HG02798 (cell line): Measurements from ENCODE around the gene SPTBN1.
"Not testable (repeated sequence)": the region's sequence is repeated elsewhere in the genome, so short reads cannot be mapped to it uniquely, and the experiment has no call there.

Source experiments
- ATAC-seq: cut with Tn5 transposase; IDR thresholded peaks from one replicate; pipeline ENCODE4 v1.9.1; 2021; ENCODE audit warnings: mild to moderate bottlenecking; ENCODE audit not compliant: unreplicated experiment, poor library complexity

The SPTBN1 gene

GRCh38 chr2:54466870-54467269 lies 10.7 kb downstream of the SPTBN1 start:
- ATAC-seq: no peak

DNA sequence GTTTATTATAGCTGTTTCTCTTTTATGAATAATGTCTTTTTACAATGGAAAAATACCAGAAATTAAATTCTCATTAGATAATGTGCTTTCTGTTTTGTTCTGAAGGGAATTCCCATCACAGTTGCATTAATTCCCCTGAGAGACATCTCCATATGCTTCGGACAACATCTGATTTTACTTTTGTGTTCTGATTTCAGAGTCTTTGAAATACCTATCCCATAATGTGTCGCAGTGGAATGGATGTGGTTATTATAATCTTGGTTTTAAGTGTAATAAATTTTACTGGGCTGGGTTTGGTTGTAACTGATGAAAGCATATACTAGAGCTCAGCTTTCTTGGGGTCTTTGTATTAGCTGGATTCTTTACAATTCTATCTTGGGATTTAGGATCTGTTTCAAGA lies 12.5 kb downstream of the SPTBN1 start:
- ATAC-seq: no peak

GRCh38 chr2:54469484-54470053 lies 13.4 kb downstream of the SPTBN1 start:
- ATAC-seq: no peak

DNA sequence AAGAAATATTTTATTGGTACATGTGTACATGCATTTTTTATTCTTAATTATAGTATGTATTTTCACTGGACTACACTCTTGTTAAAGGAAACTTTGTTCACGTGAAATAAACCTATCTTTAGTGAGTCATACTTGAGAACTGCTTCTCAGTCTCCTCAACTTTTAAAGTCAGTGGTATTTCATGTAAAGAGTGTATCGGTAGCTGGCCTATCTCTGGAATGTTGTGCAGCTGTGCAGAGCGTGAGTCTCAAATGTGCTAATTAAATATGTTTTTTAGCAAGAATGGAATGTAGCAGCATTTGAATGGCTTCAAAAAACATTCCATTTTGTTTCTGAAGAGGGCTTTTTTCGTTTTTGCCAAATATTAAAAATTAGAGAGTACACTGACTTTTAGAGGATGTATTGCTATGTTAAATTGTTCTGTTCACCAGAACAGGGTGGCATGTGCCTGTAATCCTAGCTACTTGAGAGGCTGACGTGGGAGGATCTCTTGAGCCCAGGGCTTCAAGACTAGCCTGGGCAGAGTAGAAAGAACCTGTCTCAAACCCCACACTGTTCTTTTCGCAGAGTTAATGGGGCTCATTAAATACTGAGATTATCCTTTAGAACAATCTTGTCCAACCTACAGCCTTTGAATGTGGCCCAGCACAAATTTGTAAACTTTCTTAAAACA lies 14.3 kb downstream of the SPTBN1 start:
- ATAC-seq: no peak

DNA sequence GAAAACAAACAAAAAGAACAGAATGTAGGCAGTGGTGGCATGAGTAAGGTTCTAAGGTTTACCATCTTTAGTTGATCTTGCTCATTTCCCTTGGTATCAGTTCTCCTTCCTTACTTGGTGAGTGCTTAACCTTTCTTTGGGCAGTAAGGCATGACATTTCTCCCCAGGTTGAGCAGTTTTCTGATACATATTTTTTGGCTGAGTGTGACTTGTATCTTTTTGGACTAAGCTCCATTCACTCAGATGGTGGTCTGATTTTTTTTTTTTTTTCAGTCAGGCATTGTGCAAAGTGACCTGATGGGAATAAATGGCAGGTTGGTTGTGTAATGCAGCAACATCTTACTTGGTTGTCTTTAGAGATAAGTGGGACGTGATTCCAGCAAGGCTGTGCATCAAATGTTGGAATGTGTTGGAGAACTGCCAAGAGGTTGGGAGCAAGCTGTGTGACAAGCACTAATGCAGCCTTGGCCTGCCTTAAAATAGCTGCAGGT lies 15.1 kb downstream of the SPTBN1 start:
- no peak for ATAC-seq

- no peak for ATAC-seq
These were observed 17.7 kb downstream of the SPTBN1 start for GRCh38 chr2:54473851-54474250.

DNA sequence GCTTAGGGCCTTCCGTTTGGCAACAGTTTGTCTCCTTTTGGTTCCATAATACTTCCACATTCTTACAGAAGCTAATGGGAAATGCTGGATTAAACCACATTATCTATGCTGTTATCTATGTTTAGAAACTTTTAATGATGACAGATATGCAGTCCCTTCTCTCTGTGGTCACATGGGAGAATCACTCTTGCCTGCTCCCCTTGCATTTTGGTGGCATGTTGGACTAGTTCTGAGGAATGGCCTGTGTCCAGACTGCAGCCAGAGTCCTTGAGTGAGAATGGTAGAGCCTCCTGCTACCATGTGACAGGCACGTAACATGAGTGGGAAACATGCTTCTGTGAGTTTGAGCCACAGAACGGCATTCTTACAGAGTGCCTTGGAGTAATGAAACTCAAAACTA lies 19.2 kb downstream of the SPTBN1 start:
- no peak for ATAC-seq

DNA sequence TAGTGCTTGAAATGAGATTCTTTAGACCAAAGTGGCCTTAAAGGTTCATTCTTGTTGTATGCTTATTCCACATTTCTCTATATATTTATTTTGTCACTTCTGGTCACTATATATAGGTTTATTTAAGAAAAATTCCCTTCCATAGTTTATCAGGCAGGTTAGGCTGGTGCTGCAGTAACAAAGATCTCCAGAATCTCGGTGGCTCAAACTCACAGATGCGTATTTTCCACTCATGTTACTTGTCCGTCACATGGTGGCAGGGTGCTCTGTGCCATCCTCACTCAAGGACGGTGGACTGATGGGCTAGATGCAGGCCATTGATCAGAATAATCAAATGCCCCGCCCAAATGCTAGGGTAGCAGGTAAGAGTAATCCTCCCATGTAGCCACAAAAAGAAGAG lies 19.8 kb downstream of the SPTBN1 start:
- ATAC-seq: no peak

DNA sequence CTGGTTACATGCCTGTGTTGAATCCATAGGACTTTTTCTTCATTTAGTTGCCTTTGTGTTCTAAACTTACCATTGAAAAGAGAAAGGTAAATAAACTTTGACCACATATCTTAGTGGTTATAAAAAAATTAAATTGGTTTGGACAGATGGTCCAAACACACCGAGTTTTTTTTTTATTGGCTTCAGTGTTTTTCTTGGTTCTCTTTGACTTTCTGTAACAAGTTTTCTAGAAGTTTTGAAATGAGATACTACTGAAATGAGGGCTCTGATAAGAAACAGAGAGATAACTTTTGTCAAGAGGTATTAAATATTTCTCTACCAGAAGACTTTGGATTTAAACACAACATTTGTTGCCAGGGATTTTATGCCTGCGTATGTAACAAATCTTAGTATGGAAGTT lies 20.7 kb downstream of the SPTBN1 start:
- no peak for ATAC-seq

DNA sequence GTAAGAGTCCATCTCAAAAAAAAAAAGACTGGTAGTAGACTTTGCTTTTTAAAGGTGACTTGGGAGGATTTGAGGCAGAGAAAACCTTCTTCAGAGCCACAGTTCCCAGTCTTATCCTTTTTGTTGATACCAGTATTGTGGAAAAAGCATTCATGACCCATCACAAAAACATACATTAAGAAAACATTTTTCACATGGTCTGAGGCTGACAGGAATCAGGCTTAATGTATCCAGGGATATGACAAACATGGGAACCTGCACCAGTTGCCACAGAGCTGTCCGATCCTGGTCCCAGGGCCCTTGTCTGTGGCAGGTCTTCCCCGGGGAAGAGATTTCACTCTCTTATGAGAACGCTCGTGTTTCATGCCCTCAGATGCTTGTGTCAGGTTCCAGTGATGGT lies 21.8 kb downstream of the SPTBN1 start:
- no peak for ATAC-seq

DNA sequence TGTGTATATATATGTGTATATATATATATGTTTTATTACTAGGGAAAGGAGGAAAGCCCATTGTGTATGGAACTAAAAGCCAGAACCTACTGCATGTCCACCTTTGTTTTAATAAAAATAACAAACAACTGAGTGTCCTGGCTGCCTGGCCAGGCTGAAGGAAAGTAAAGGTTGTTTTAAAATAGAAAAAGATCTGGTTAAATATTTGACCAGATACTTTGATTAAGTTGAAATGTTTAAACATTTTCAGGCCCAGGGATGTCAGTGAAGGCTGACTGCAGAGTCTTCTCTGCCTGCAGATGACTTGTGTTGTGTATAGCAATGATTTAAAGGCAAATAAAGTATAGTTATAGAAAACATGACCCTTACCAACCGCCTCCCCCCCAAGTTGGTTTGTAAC lies 22.8 kb downstream of the SPTBN1 start:
- no peak for ATAC-seq

GRCh38 chr2:54479424-54479823 lies 23.3 kb downstream of the SPTBN1 start:
- no peak for ATAC-seq

DNA sequence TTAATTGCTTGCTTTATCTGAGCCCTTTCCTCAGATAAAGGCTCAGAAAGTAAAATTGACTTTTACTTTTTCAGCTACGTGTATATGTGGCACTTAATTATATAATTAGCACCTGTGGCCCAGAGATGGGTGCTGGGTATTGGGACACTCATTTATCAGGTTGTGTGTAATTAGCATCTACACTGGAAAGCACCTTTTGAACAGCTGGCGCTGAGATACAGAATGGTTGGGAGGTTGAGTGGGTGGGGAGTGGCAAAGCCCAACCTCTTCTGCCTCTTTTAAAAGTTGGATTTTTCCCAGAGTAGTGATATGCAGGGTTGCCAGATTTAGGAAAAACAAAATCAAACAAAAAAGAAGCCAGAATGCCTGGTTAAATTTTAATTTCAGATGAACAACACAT lies 23.9 kb downstream of the SPTBN1 start:
- ATAC-seq: peak; percentile 73

- no peak for ATAC-seq
These were observed 25.6 kb downstream of the SPTBN1 start for GRCh38 chr2:54481686-54482085.

DNA sequence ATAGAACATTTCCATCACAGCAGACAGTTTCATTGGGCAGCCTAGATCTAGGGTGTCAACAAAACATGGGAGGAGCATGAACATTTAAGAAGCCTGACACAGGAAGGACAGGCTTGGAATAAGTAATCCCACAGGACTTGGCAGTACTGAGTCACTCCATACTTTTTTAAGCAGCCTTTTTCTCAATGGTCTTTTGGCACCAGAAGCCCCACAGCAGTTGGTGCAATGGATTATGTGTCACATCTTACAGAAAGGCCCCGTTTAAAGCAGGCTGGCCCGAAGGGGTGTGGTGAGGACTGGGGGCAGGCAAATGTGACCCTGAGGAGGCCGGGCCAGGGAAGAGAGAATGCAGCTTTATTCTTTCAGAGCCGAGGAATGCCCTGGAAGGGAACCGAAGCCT lies 26.6 kb downstream of the SPTBN1 start:
- no peak for ATAC-seq

GRCh38 chr2:54483426-54483825 lies 27.3 kb downstream of the SPTBN1 start:
- ATAC-seq: no peak

DNA sequence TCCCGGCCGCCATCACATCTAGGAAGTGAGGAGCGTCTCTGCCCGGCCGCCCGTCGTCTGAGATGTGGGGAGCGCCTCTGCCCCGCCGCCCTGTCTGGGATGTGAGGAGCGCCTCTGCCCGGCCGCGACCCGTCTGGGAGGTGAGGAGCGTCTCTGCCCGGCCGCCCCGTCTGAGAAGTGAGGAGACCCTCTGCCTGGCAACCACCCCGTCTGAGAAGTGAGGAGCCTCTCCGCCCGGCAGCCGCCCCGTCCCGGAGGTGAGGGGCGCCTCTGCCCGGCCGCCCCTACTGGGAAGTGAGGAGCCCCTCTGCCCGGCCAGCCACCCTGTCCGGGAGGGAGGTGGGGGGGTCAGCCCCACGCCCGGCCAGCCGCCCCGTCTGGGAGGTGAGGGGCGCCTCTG lies 29.6 kb downstream of the SPTBN1 start:
- not testable (repeated sequence) for ATAC-seq

GRCh38 chr2:54486766-54487165 lies 30.6 kb downstream of the SPTBN1 start:
- ATAC-seq: no peak

- ATAC-seq: no peak
These were observed 34.7 kb downstream of the SPTBN1 start for GRCh38 chr2:54490863-54491262.

DNA sequence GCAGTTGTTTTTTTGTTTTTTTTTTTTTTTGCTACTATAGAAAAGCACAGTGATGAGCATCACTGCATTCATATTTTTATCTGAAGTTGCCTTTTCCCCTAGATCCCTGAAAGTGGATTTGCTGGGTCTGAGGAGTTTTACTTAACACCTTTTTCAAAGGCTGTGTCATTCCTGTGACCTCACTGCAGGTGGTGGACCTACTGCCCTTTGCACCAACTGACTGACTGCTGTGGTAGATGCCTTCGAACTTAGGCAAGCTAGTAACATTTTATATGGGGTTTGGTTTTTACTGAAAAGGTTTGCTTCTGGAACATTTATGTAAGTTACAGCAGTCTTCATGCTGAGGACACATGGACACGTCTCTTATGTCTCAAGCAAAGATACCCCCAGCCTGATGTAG lies 36.2 kb downstream of the SPTBN1 start:
- ATAC-seq: no peak

DNA sequence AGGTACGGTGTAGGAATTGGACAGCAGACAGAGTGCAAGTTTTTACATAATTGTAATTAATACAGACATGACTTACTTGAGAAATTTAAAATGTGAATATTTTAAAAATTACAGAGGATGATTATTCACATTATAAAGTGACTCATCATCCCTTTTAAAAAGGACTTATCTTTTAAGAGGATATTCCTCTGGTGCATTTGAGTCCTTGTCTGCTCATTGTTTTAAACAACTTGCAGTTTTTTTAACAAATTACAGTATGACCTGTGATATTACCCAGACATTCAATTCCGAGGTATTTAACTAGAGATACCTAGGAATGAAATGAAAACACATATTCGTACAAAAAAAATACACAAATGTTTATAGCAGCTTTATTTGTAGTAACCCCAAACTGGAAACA lies 38.0 kb downstream of the SPTBN1 start:
- ATAC-seq: no peak

GRCh38 chr2:54496920-54497319 lies 40.8 kb downstream of the SPTBN1 start:
- ATAC-seq: no peak
